ENCODE data around the gene EXOC6.
"Not testable (repeated sequence)": the region's sequence is repeated elsewhere in the genome, so short reads cannot be mapped to it uniquely, and the experiment has no call there.

The EXOC6 gene

GRCh38 chr10:93079663-93080349 lies 231.5 kb downstream of the EXOC6 start:
- no peak for DNase-seq (ENCODE audit: low spot score)

GRCh38 chr10:93080350-93081046 lies 232.2 kb downstream of the EXOC6 start:
- DNase-seq (ENCODE audit: low spot score), result peak; percentile 87

GRCh38 chr10:93081318-93081717 lies 233.0 kb downstream of the EXOC6 start:
- DNase-seq (ENCODE audit: low spot score), result no peak

- DNase-seq (ENCODE audit: low spot score), result no peak
These were observed 233.5 kb downstream of the EXOC6 start for GRCh38 chr10:93081834-93082233.

- no peak for DNase-seq (ENCODE audit: low spot score)
These were observed 235.6 kb downstream of the EXOC6 start for GRCh38 chr10:93083743-93084539.

GRCh38 chr10:93085272-93085859 lies 237.0 kb downstream of the EXOC6 start:
- no peak for DNase-seq (ENCODE audit: low spot score)

- DNase-seq (ENCODE audit: low spot score), result no peak
These were observed 238.0 kb downstream of the EXOC6 start for GRCh38 chr10:93086289-93086688.

GRCh38 chr10:93087846-93088245 lies 239.5 kb downstream of the EXOC6 start:
- no peak for DNase-seq (ENCODE audit: low spot score)

GRCh38 chr10:93088466-93088865 lies 240.1 kb downstream of the EXOC6 start:
- no peak for DNase-seq (ENCODE audit: low spot score)

- no peak for DNase-seq (ENCODE audit: low spot score)
These were observed 242.3 kb downstream of the EXOC6 start for GRCh38 chr10:93090619-93091018.

- no peak for DNase-seq (ENCODE audit: low spot score)
These were observed 243.6 kb downstream of the EXOC6 start for GRCh38 chr10:93091960-93092359.

GRCh38 chr10:93095225-93095624 lies 246.9 kb downstream of the EXOC6 start:
- no peak for DNase-seq (ENCODE audit: low spot score)

GRCh38 chr10:93096901-93097300 lies 248.6 kb downstream of the EXOC6 start:
- DNase-seq (ENCODE audit: low spot score), result no peak

GRCh38 chr10:93097386-93097785 lies 249.1 kb downstream of the EXOC6 start:
- DNase-seq (ENCODE audit: low spot score), result no peak

GRCh38 chr10:93098816-93099215 lies 250.5 kb downstream of the EXOC6 start:
- DNase-seq (ENCODE audit: low spot score), result no peak

GRCh38 chr10:93099670-93100069 lies 251.3 kb downstream of the EXOC6 start:
- no peak for DNase-seq (ENCODE audit: low spot score)

- not testable (repeated sequence) for DNase-seq (ENCODE audit: low spot score)
These were observed 252.8 kb downstream of the EXOC6 start for GRCh38 chr10:93101148-93101547.

- DNase-seq (ENCODE audit: low spot score), result no peak
These were observed 255.6 kb downstream of the EXOC6 start for GRCh38 chr10:93103953-93104352.

GRCh38 chr10:93106631-93107072 lies 258.3 kb downstream of the EXOC6 start:
- no peak for DNase-seq (ENCODE audit: low spot score)

Measured in AG08396 (cell line).